Naive thymus-derived CD4-positive, alpha-beta T cell (primary cell): ENCODE data around the gene UPK3B. TPM values are rescaled to one million over a fixed set of nuclear protein-coding genes. Genes with fewer than 3 reads are reported as not detected.
"Not testable (repeated sequence)": the region's sequence is repeated elsewhere in the genome, so short reads cannot be mapped to it uniquely, and the experiment has no call there.

Experiments used
- ATAC-seq: fragments of 150-1000 bp; cut with Tn5 transposase; 2 replicates; pipeline ENCODE4 v1.10.0; 2021; ENCODE audit warnings: mild to moderate bottlenecking, moderate library complexity
- CTCF ChIA-PET: fragments of 350-600 bp; sonication (Branson Sonifier 250); formaldehyde crosslinking; loops from one replicate; lab custom pipeline; 2021; ENCODE audit warnings: antibody characterized with exemption; lab: Charles Lee
- POLR2A ChIA-PET: fragments of 350-600 bp; sonication (Branson Sonifier 250); formaldehyde crosslinking; loops from one replicate; lab custom pipeline; 2021; ENCODE audit warnings: antibody characterized with exemption, inconsistent platforms; lab: Charles Lee
- DNase-seq, 9 donors: peaks; one replicate each; pipeline versions ENCODE4 v3.0.0 to v3.0.0-alpha.2; 2020 to 2022; ENCODE audit warnings: mixed read lengths in 1 of 9
- H3K27ac ChIP-seq: one replicate; pipeline ENCODE4 v1.7.0; 2013; ENCODE audit warnings: mild to moderate bottlenecking, low read depth, low read length, moderate library complexity
- H3K27me3 ChIP-seq, 2 donors: one replicate each; pipeline ENCODE4 v1.7.0; 2013; ENCODE audit warnings: low read length in 2 of 2, mild to moderate bottlenecking in 2 of 2, moderate library complexity in 2 of 2; ENCODE audit not compliant: control insufficient read depth in 2 of 2, insufficient read depth in 2 of 2
- H3K36me3 ChIP-seq, 3 experiments: 1 replicate in 2 of 3; 2 replicates in 1 of 3; pipeline ENCODE4 v1.7.0; 2013; ENCODE audit warnings: low read length in 3 of 3, mild to moderate bottlenecking in 3 of 3, moderate library complexity in 1 of 3; ENCODE audit not compliant: insufficient read depth in 3 of 3, control insufficient read depth in 2 of 3
- H3K4me1 ChIP-seq, 2 donors: one replicate each; pipeline ENCODE4 v1.7.0; 2013; ENCODE audit warnings: low read length in 2 of 2, mild to moderate bottlenecking in 2 of 2, moderate library complexity in 1 of 2; ENCODE audit not compliant: control insufficient read depth in 2 of 2, insufficient read depth in 2 of 2
- H3K4me3 ChIP-seq: 2 replicates; pipeline ENCODE4 v1.7.0; 2013; ENCODE audit warnings: mild to moderate bottlenecking, low read length
- H3K9me3 ChIP-seq, 3 experiments: 1 replicate in 2 of 3; 2 replicates in 1 of 3; pipeline ENCODE4 v1.7.0; 2013; ENCODE audit warnings: low read length in 3 of 3; ENCODE audit not compliant: control insufficient read depth in 2 of 3
- H3K27ac Mint-ChIP-seq, 9 donors: one replicate each; pipeline ENCODE4 v1.8.0; 2020 to 2022; ENCODE audit warnings: mixed read lengths in 9 of 9, mild to moderate bottlenecking in 8 of 9, moderate library complexity in 5 of 9, inconsistent platforms in 2 of 9
- H3K27me3 Mint-ChIP-seq, 5 donors: one replicate each; pipeline ENCODE4 v1.8.0; 2021 to 2022; ENCODE audit warnings: mixed read lengths in 5 of 5, mild to moderate bottlenecking in 1 of 5
- H3K36me3 Mint-ChIP-seq, 5 donors: one replicate each; pipeline ENCODE4 v1.8.0; 2020 to 2022; ENCODE audit warnings: mixed read lengths in 5 of 5, mild to moderate bottlenecking in 3 of 5, inconsistent platforms in 1 of 5
- H3K4me1 Mint-ChIP-seq, 7 donors: one replicate each; pipeline ENCODE4 v1.8.0; 2020 to 2022; ENCODE audit warnings: mixed read lengths in 7 of 7, mild to moderate bottlenecking in 3 of 7, inconsistent platforms in 1 of 7
- H3K4me3 Mint-ChIP-seq, 10 donors: one replicate each; pipeline ENCODE4 v1.8.0; 2020 to 2022; ENCODE audit warnings: mild to moderate bottlenecking in 10 of 10, mixed read lengths in 10 of 10, moderate library complexity in 6 of 10, inconsistent platforms in 2 of 10
- H3K9me3 Mint-ChIP-seq, 11 donors: one replicate each; pipeline ENCODE4 v1.8.0; 2020 to 2022; ENCODE audit warnings: mixed read lengths in 11 of 11, mild to moderate bottlenecking in 4 of 11, inconsistent platforms in 1 of 11, moderate library complexity in 1 of 11
- intact Hi-C, 2 donors: fragments of 100-400 bp; cut with micrococcal nuclease; formaldehyde crosslinking; loops; one replicate each; pipeline ENCODE4 v1.15.1; 2023
- polyA plus RNA-seq, 2 donors: library from polyadenylated mRNA; unstranded; fragments of 300-500 nt; fragmentation: Illumina TruSeq; gene quantifications; one replicate each; pipeline ENCODE4 v1.2.3, GENCODE V29; 2021
- total RNA-seq, 6 experiments: library from RNA in 5 of 6; stranded (reverse) in 5 of 6; gene quantifications; 1 replicate in 5 of 6; 2 replicates in 1 of 6; pipeline ENCODE4 v1.2.3 and lab custom pipeline; 2021 to 2026

UPK3B gene
- total RNA-seq (1 to 10 TPM; 2.6 to 7.3 (median 5.2) TPM), polyA plus RNA-seq (not detected), total RNA-seq (lab: John Stamatoyannopoulos, UW) (0.54 reads per million)

- H3K9me3 Mint-ChIP-seq = peaks cover 0 to 3% (median 0%) of the 10 kb centered on the region in 11 donors
- CTCF ChIA-PET = no interaction called here
- Histone ChIP-seq H3K4me3 (no peak within 1 kb of the TSS), H3K36me3 (peaks cover 0 to 13% (median 0%) of the 10 kb centered on the region in 3 experiments), H3K9me3 (no peaks in the 10 kb centered on the region), H3K4me1 (no peaks in the 10 kb centered on the region), H3K27ac (no peak within 1 kb of the TSS), H3K27me3 (no peaks in the 10 kb centered on the region)
- POLR2A ChIA-PET = no interaction called here
- intact Hi-C loops = no loop called here
- no peaks in the 10 kb centered on the region for H3K27me3 Mint-ChIP-seq
- ATAC-seq (no peak), DNase-seq (no peak)
- H3K36me3 Mint-ChIP-seq = peaks cover 0 to 8% (median 0%) of the 10 kb centered on the region in 5 donors
- no peak within 1 kb of the TSS for H3K27ac Mint-ChIP-seq
- H3K4me1 Mint-ChIP-seq = peaks cover 0 to 5% (median 0%) of the 10 kb centered on the region in 7 donors
- H3K4me3 Mint-ChIP-seq = no peak within 1 kb of the TSS
Measured at GRCh38 chr7:76509931-76510877, at the start of gene UPK3B. Gene UPK3B, plus strand, starts transcription at chr7:76510552. Its CDS starts 101 bp downstream, at chr7:76510653.

GRCh38 chr7:76460767-76461166 is 49.6 kb upstream of the UPK3B start:
- H3K36me3 Mint-ChIP-seq, H3K4me3 ChIP-seq, H3K27me3 Mint-ChIP-seq, intact Hi-C loops, H3K4me3 Mint-ChIP-seq, H3K4me1 ChIP-seq, H3K36me3 ChIP-seq, DNase-seq, H3K27ac ChIP-seq, H3K9me3 Mint-ChIP-seq, H3K9me3 ChIP-seq, CTCF ChIA-PET, H3K27ac Mint-ChIP-seq, ATAC-seq, H3K27me3 ChIP-seq, POLR2A ChIA-PET: not testable (repeated sequence)
- H3K4me1 Mint-ChIP-seq = peaks cover 0 to 10% (median 0%) of the 10 kb centered on the region in 7 donors

GRCh38 chr7:76461464-76462101 is 48.8 kb upstream of the UPK3B start, which contains the start of gene DTX2:
Gene DTX2, plus strand, starts transcription at chr7:76461709. Its CDS starts 18,801 bp downstream, at chr7:76480510.
- CTCF ChIA-PET, H3K9me3 Mint-ChIP-seq, H3K4me3 ChIP-seq, H3K36me3 Mint-ChIP-seq, POLR2A ChIA-PET, H3K4me1 ChIP-seq, H3K36me3 ChIP-seq, H3K27me3 Mint-ChIP-seq, intact Hi-C loops, H3K27me3 ChIP-seq, H3K9me3 ChIP-seq: not testable (repeated sequence)
- Mint-ChIP-seq H3K4me1 (peaks cover 0 to 10% (median 0%) of the 10 kb centered on the region in 7 donors), H3K27ac (peak within 1 kb of the TSS in 2 of 9 donors; percentile 51 to 56), H3K4me3 (peak within 1 kb of the TSS in 9 of 10 donors; percentile 27 to 77 (median 59))
- H3K27ac ChIP-seq = peak within 1 kb of the TSS; percentile 57
- ATAC-seq = peak; percentile 99
- peak; percentile 44 to 81 (median 77) for DNase-seq

GRCh38 chr7:76462271-76462882 is 48.0 kb upstream of the UPK3B start:
- H3K36me3 Mint-ChIP-seq, H3K9me3 ChIP-seq, H3K4me3 Mint-ChIP-seq, CTCF ChIA-PET, H3K36me3 ChIP-seq, DNase-seq, H3K4me1 ChIP-seq, H3K27ac ChIP-seq, intact Hi-C loops, H3K27me3 ChIP-seq, H3K27me3 Mint-ChIP-seq, ATAC-seq, H3K4me3 ChIP-seq, H3K9me3 Mint-ChIP-seq, POLR2A ChIA-PET, H3K27ac Mint-ChIP-seq: not testable (repeated sequence)
- peaks cover 0 to 10% (median 0%) of the 10 kb centered on the region in 7 donors for H3K4me1 Mint-ChIP-seq

GRCh38 chr7:76464959-76465358 is 45.4 kb upstream of the UPK3B start:
- DNase-seq, H3K27me3 ChIP-seq, H3K4me1 ChIP-seq, intact Hi-C loops, ATAC-seq, H3K27ac ChIP-seq, H3K36me3 Mint-ChIP-seq, CTCF ChIA-PET, POLR2A ChIA-PET, H3K9me3 ChIP-seq, H3K27ac Mint-ChIP-seq, H3K36me3 ChIP-seq, H3K4me3 ChIP-seq, H3K4me3 Mint-ChIP-seq, H3K9me3 Mint-ChIP-seq, H3K27me3 Mint-ChIP-seq: not testable (repeated sequence)
- H3K4me1 Mint-ChIP-seq = peaks cover 0 to 10% (median 2%) of the 10 kb centered on the region in 7 donors

GRCh38 chr7:76465950-76466349 is 44.4 kb upstream of the UPK3B start:
- H3K4me3 ChIP-seq, H3K36me3 ChIP-seq, CTCF ChIA-PET, H3K27ac Mint-ChIP-seq, H3K4me1 ChIP-seq, H3K27me3 Mint-ChIP-seq, H3K4me3 Mint-ChIP-seq, POLR2A ChIA-PET, H3K36me3 Mint-ChIP-seq, H3K9me3 Mint-ChIP-seq, ATAC-seq, intact Hi-C loops, DNase-seq, H3K27ac ChIP-seq, H3K9me3 ChIP-seq, H3K27me3 ChIP-seq: not testable (repeated sequence)
- H3K4me1 Mint-ChIP-seq = peaks cover 0 to 10% (median 2%) of the 10 kb centered on the region in 7 donors
